Activated B cell treated with CpG ODN at 0.5 μM for 24 hours (primary cell): ENCODE data around the gene FURIN. TPM values are rescaled to one million over a fixed set of nuclear protein-coding genes. Genes with fewer than 3 reads are reported as not detected.
"Not testable (repeated sequence)": the region's sequence is repeated elsewhere in the genome, so short reads cannot be mapped to it uniquely, and the experiment has no call there.

Source experiments
- ATAC-seq: fragments of 200-7000 bp; cut with Tn5 transposase; one replicate; pipeline ENCODE4 v1.10.0; 2021; ENCODE audit warnings: low read depth, mild to moderate bottlenecking, moderate library complexity
- CTCF ChIA-PET: fragments of 350-600 bp; sonication (Branson Sonifier 250); formaldehyde crosslinking; loops from one replicate; lab custom pipeline; 2021; ENCODE audit warnings: antibody characterized with exemption; lab: Charles Lee
- POLR2A ChIA-PET: fragments of 350-600 bp; sonication (Branson Sonifier 250); formaldehyde crosslinking; loops from one replicate; lab custom pipeline; 2021; ENCODE audit warnings: antibody characterized with exemption; lab: Charles Lee
- DNase-seq: peaks from one replicate; pipeline ENCODE4 v3.0.0; 2022
- H3K27ac Mint-ChIP-seq: one replicate; pipeline ENCODE4 v1.8.0; 2020; ENCODE audit warnings: mixed read lengths
- H3K27me3 Mint-ChIP-seq: one replicate; pipeline ENCODE4 v1.8.0; 2021; ENCODE audit warnings: mixed read lengths
- H3K36me3 Mint-ChIP-seq: one replicate; pipeline ENCODE4 v1.8.0; 2021; ENCODE audit warnings: low read depth, mixed read lengths
- H3K4me1 Mint-ChIP-seq: one replicate; pipeline ENCODE4 v1.8.0; 2021; ENCODE audit warnings: mixed read lengths
- H3K4me3 Mint-ChIP-seq: one replicate; pipeline ENCODE4 v1.8.0; 2020; ENCODE audit warnings: mild to moderate bottlenecking, mixed read lengths
- H3K9me3 Mint-ChIP-seq: one replicate; pipeline ENCODE4 v1.8.0; 2020; ENCODE audit warnings: mixed read lengths
- CTCF ChIP-seq: fragments of 200-600 bp; IDR thresholded peaks from one replicate; pipeline ENCODE4 v1.8.0; 2022; ENCODE audit warnings: antibody characterized with exemption, mild to moderate bottlenecking
- intact Hi-C: fragments of 100-400 bp; cut with micrococcal nuclease; formaldehyde crosslinking; loops from one replicate; pipeline ENCODE4 v1.15.1; 2024
- total RNA-seq: library from RNA; stranded (reverse); gene quantifications from 2 replicates; pipeline ENCODE4 v1.2.3, GENCODE V29; 2022

The FURIN gene
- total RNA-seq, 1 donor from 2014 or later, result 46.5 TPM

DNA sequence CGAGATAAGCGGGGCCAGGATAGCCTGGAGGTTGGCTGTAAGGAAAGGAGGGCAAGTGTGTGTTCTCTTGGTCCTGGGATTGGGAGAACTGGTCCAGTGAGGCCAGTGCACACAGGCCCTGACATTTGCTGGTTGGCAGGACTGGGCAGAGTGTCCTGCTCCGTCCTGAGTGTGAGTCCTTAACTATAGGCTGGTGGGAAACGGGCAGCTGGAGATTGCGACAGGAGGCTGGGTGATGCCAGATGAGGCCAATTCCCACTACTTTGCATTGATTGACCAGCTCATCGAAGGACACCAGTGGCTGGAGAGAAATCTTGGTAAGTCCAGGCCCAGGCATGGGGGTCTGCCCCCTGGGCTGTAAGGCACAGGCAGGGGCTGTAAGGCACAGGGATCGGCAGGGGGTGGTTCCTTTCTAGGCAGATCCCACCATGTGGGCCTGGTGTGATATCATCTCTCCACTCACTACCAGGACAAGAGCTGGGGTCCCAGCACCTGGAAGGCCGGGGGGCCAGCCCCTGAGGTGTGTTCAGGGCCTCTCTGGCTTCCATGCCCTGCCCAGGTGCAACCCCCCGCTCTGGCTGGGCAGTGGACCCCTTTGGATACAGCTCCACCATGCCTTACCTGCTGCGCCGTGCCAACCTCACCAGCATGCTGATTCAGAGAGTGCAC is 37.9 kb downstream of the FURIN start:
- no peaks in the 10 kb centered on the region for H3K9me3 Mint-ChIP-seq
- H3K27me3 Mint-ChIP-seq, result no peaks in the 10 kb centered on the region
- CTCF ChIA-PET, result interaction anchor here (12.5 kb wide), 1 partner anchor 27 kb away, joined by 193 read pairs; the partner anchor contains the start of genes HDDC3 and UNC45A
- no peak for DNase-seq
- H3K36me3 Mint-ChIP-seq, result peaks cover 61% of the 10 kb centered on the region
- no peak overlapping the region for H3K27ac Mint-ChIP-seq
- peaks cover 18% of the 10 kb centered on the region for H3K4me1 Mint-ChIP-seq
- no peak for ATAC-seq
- intact Hi-C loops, result no loop called here
- POLR2A ChIA-PET, result interaction anchor here (12.7 kb wide), 1 partner anchor 26 kb away, joined by 213 read pairs; the partner anchor contains the start of genes HDDC3 and UNC45A
- TF ChIP-seq CTCF, result no peak
- no peak overlapping the region for H3K4me3 Mint-ChIP-seq

GRCh38 chr15:90907051-90907660 is 38.8 kb downstream of the FURIN start:
- ATAC-seq, result no peak
- no peaks in the 10 kb centered on the region for H3K9me3 Mint-ChIP-seq
- peaks cover 68% of the 10 kb centered on the region for H3K36me3 Mint-ChIP-seq
- no peak for DNase-seq
- H3K27ac Mint-ChIP-seq, result no peak overlapping the region
- H3K4me3 Mint-ChIP-seq, result no peak overlapping the region
- no peaks in the 10 kb centered on the region for H3K27me3 Mint-ChIP-seq
- ChIA-PET POLR2A (interaction anchor here (12.7 kb wide), 1 partner anchor 25 kb away, joined by 213 read pairs; the partner anchor contains the start of genes HDDC3 and UNC45A), CTCF (interaction anchor here (1.0 kb wide), 1 partner anchor 259 kb away, joined by 3 read pairs; no protein-coding TSS in a partner anchor)
- TF ChIP-seq CTCF, result no peak
- peaks cover 10% of the 10 kb centered on the region for H3K4me1 Mint-ChIP-seq
- intact Hi-C loops, result no loop called here

- intact Hi-C loops, result no loop called here
- DNase-seq, result no peak
- POLR2A ChIA-PET, result interaction anchor here (0.7 to 12.7 kb wide), 3 partner anchors 7 to 26 kb away, joined by 3 to 213 read pairs (median 5); partner anchors contain the start of genes HDDC3 and UNC45A
- peaks cover 9% of the 10 kb centered on the region for H3K4me1 Mint-ChIP-seq
- no peak overlapping the region for H3K4me3 Mint-ChIP-seq
- no peaks in the 10 kb centered on the region for H3K9me3 Mint-ChIP-seq
- no peak for TF ChIP-seq CTCF
- CTCF ChIA-PET, result interaction anchor here (1.0 kb wide), 1 partner anchor 260 kb away, joined by 3 read pairs; no protein-coding TSS in a partner anchor
- ATAC-seq, result no peak
- no peak overlapping the region for H3K27ac Mint-ChIP-seq
- peaks cover 76% of the 10 kb centered on the region for H3K36me3 Mint-ChIP-seq
- no peaks in the 10 kb centered on the region for H3K27me3 Mint-ChIP-seq
These were observed 39.6 kb downstream of the FURIN start for GRCh38 chr15:90907838-90908507.

- H3K27ac Mint-ChIP-seq, intact Hi-C loops, DNase-seq, H3K27me3 Mint-ChIP-seq, ATAC-seq, CTCF ChIA-PET, H3K4me1 Mint-ChIP-seq, H3K9me3 Mint-ChIP-seq, H3K4me3 Mint-ChIP-seq: not testable (repeated sequence)
- peaks cover 91% of the 10 kb centered on the region for H3K36me3 Mint-ChIP-seq
- POLR2A ChIA-PET, result interaction anchor here (0.7 kb wide), 1 partner anchor 8 kb away, joined by 3 read pairs; no protein-coding TSS in a partner anchor
These were observed 41.1 kb downstream of the FURIN start for GRCh38 chr15:90909449-90909848.

GRCh38 chr15:90909976-90910375 is 41.6 kb downstream of the FURIN start:
- POLR2A ChIA-PET, result interaction anchor here (0.5 kb wide), 1 partner anchor 1215 kb away, joined by 4 read pairs; no protein-coding TSS in a partner anchor
- intact Hi-C loops, result no loop called here
- no peaks in the 10 kb centered on the region for H3K4me1 Mint-ChIP-seq

More at GRCh38 chr15:90909976-90910375, 41.6 kb downstream of the FURIN start:
- Mint-ChIP-seq H3K27ac (no peak overlapping the region), H3K27me3 (no peaks in the 10 kb centered on the region), H3K36me3 (peaks cover 90% of the 10 kb centered on the region), H3K4me3 (no peak overlapping the region), H3K9me3 (no peaks in the 10 kb centered on the region)
- TF ChIP-seq CTCF, result no peak
- CTCF ChIA-PET, result no interaction called here
- ATAC-seq (no peak), DNase-seq (no peak)
